Activated naive CD8-positive, alpha-beta T cell (primary cell): ENCODE measurements around the gene SIRT6.
"Not testable (repeated sequence)": the region's sequence is repeated elsewhere in the genome, so short reads cannot be mapped to it uniquely, and the experiment has no call there.

ENCODE experiments used
- H3K27ac Mint-ChIP-seq: one replicate; pipeline ENCODE4 v1.8.0; 2021; ENCODE audit warnings: mixed read lengths
- H3K27me3 Mint-ChIP-seq: one replicate; pipeline ENCODE4 v1.8.0; 2021; ENCODE audit warnings: mixed read lengths
- H3K36me3 Mint-ChIP-seq: one replicate; pipeline ENCODE4 v1.8.0; 2021; ENCODE audit warnings: mixed read lengths
- H3K4me1 Mint-ChIP-seq: one replicate; pipeline ENCODE4 v1.8.0; 2021; ENCODE audit warnings: low read depth, mixed read lengths
- H3K4me3 Mint-ChIP-seq: one replicate; pipeline ENCODE4 v1.8.0; 2021; ENCODE audit warnings: mild to moderate bottlenecking, mixed read lengths
- H3K9me3 Mint-ChIP-seq: one replicate; pipeline ENCODE4 v1.8.0; 2021; ENCODE audit warnings: low read depth, mixed read lengths

The SIRT6 gene

GRCh38 chr19:4172861-4173473 is 9.4 kb downstream of the SIRT6 start:
- Mint-ChIP-seq H3K36me3 (peaks cover 5% of the 10 kb centered on the region), H3K27ac (no peak overlapping the region), H3K27me3 (peaks cover 9% of the 10 kb centered on the region), H3K9me3 (no peaks in the 10 kb centered on the region), H3K4me1 (no peaks in the 10 kb centered on the region), H3K4me3 (no peak overlapping the region)

DNA sequence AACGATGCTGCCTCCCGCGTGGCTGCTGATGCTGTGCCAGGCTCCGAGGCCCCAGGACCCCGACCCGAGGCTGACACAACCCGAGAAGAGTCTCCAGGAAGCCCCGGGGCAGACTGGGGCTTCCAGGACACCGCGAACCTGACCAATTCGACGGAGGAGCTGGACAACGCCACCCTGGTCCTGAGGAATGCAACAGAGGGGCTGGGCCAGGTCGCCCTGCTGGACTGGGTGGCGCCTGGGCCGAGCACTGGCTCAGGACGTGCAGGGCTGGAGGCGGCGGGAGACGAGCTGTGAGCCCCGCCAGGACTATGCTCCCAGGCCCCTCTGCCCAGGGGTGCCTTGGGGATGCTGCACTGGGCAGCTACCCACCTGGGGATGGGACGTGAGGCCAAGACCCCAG is 10.7 kb downstream of the SIRT6 start:
- H3K36me3 Mint-ChIP-seq: peaks cover 2% of the 10 kb centered on the region
- H3K4me1 Mint-ChIP-seq: no peaks in the 10 kb centered on the region
- peaks cover 12% of the 10 kb centered on the region for H3K27me3 Mint-ChIP-seq
- no peak overlapping the region for H3K27ac Mint-ChIP-seq
- H3K4me3 Mint-ChIP-seq: no peak overlapping the region
- no peaks in the 10 kb centered on the region for H3K9me3 Mint-ChIP-seq

- no peaks in the 10 kb centered on the region for H3K36me3 Mint-ChIP-seq
- H3K4me1 Mint-ChIP-seq: no peaks in the 10 kb centered on the region
- no peaks in the 10 kb centered on the region for H3K9me3 Mint-ChIP-seq
- H3K27ac Mint-ChIP-seq: no peak overlapping the region
- H3K4me3 Mint-ChIP-seq: no peak overlapping the region
- peaks cover 9% of the 10 kb centered on the region for H3K27me3 Mint-ChIP-seq
Observed at GRCh38 chr19:4164262-4164661, 18.1 kb downstream of the SIRT6 start.

DNA sequence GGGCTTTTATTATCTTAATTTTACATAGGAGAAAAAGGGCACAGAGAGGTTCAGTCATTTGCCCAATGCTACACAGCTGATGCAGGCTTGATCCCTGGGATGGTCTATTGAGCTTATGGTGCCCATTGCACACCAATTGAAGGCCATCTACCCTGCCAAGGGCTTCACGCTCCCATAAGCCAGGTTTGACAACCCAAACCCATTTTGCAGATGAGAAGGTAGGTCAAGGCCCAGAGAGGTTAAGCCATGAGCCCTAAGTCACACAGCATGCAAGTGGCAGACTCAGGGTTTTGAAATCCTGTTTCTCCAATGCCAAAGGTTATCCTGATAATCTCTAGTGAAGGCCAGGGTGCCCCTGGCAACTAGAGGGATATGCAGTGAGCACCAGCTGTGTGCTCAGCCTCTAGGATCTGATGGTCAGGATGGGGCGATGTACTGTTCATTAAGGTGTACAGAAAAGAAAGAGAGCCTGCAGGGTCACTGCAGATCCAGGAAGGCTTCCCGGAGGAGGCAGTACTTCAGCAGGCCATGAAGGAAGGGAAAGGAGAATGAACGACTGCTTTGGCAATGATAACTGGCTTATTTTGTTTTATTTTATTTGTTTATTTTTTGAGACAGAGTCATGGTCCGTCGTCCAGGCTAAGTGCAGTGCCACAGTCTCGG is 20.8 kb downstream of the SIRT6 start:
- Mint-ChIP-seq H3K27me3 (peaks cover 2% of the 10 kb centered on the region), H3K36me3 (no peaks in the 10 kb centered on the region), H3K4me1 (no peaks in the 10 kb centered on the region), H3K9me3 (no peaks in the 10 kb centered on the region), H3K27ac (no peak overlapping the region), H3K4me3 (no peak overlapping the region)

GRCh38 chr19:4157971-4158370 is 24.4 kb downstream of the SIRT6 start:
- not testable (repeated sequence) for H3K4me3 Mint-ChIP-seq, H3K4me1 Mint-ChIP-seq, H3K9me3 Mint-ChIP-seq, H3K27ac Mint-ChIP-seq, H3K27me3 Mint-ChIP-seq, H3K36me3 Mint-ChIP-seq

GRCh38 chr19:4157164-4157563 is 25.2 kb downstream of the SIRT6 start:
- Mint-ChIP-seq H3K9me3 (no peaks in the 10 kb centered on the region), H3K27me3 (no peaks in the 10 kb centered on the region), H3K4me1 (peaks cover 3% of the 10 kb centered on the region), H3K4me3 (no peak overlapping the region), H3K36me3 (no peaks in the 10 kb centered on the region), H3K27ac (no peak overlapping the region)

DNA sequence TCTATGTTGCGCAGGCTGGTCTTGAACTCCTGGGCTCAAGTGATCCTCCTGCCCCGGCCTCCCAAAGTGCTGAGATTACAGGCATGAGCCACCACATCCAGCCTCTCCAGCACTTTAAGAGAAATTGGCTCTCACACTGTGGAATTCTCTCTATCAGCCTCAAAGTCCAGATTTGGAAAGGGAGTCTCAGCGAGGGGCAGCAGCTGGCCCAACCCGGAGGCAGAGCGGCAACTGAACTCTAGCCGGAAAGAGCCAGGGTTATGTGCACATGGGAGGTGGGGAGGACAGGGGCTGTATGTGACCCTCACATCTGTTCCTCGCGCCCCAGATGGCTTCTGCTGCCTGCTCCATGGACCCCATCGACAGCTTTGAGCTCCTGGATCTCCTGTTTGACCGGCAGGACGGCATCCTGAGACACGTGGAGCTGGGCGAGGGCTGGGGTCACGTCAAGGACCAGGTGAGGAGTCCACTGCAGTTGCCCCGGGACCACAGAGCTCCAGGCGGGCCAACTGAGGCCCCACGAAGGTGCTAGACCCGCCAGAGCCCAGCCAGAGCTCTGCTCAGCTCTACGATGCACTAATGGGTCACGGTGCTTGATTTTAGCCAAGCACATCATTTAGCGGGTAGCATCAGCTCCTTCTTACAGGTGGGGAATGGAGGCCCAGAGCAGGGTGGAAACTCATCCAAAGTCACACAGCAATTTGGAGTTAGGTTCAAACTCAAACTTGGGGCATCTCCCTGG is 27.6 kb downstream of the SIRT6 start:
- Mint-ChIP-seq H3K27me3 (no peaks in the 10 kb centered on the region), H3K4me3 (no peak overlapping the region), H3K9me3 (no peaks in the 10 kb centered on the region), H3K27ac (no peak overlapping the region), H3K4me1 (peaks cover 3% of the 10 kb centered on the region), H3K36me3 (no peaks in the 10 kb centered on the region)

DNA sequence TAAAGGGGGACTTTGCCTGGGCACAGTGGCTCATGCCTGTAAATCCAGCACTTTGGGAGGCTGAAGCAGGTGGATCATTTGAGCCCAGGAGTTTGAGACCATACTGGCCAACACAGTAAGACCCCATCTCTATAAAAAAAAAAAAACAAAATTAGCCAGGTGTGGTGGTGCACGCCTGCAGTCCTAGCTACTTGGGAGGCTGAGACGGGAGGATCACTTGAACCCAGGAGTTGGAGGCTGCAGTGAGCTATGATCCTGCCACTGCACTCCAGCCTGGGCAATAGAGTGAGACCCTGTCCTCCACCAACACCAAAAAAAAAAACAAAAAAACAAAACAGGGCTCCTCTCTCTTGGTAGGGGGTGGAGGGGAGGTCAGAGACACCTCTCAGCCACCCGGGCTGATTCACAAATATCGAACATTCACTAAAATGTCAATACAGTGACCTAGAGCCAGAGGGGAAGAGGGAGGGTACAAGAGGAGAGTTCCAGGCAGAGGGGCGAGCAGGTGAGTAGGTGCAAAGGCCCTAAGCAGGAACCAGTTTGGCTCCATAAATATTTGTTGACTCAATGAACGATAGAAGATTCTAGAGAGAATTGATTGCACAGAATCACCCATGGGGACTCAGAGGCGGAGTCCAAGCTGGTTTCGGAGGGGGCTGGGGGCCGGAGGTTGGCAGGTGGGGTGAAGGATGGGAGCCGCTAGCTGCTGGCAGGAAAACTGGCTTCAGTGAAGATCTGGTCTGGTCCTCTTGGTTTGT is 29.9 kb downstream of the SIRT6 start:
- Mint-ChIP-seq H3K36me3 (no peaks in the 10 kb centered on the region), H3K9me3 (no peaks in the 10 kb centered on the region), H3K27ac (no peak overlapping the region), H3K4me1 (peaks cover 3% of the 10 kb centered on the region), H3K27me3 (peaks cover 2% of the 10 kb centered on the region), H3K4me3 (no peak overlapping the region)

DNA sequence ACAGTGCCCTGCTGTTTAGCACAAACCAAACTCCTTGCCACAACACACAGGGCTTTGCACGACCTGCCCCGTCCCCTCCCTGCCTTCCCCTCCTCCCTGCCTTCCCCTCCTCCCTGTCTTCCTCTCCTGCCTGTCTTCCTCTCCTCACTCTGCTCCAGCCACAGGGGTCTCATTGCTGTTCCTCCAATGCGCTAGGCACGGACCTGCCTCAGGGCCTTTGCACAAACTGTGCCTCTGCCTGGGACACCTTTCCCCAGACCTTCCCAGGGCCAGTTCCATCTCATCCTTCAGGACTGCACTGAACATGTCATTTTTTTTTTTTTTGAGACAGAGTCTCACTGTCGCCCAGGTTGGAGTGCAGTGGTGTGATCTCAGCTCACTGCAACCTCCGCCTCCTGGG is 30.7 kb downstream of the SIRT6 start:
- Mint-ChIP-seq H3K36me3 (no peaks in the 10 kb centered on the region), H3K4me1 (peaks cover 3% of the 10 kb centered on the region), H3K9me3 (no peaks in the 10 kb centered on the region), H3K4me3 (no peak overlapping the region), H3K27ac (no peak overlapping the region), H3K27me3 (peaks cover 2% of the 10 kb centered on the region)

- peaks cover 3% of the 10 kb centered on the region for H3K4me1 Mint-ChIP-seq
- no peak overlapping the region for H3K27ac Mint-ChIP-seq
- H3K4me3 Mint-ChIP-seq: no peak overlapping the region
- H3K9me3 Mint-ChIP-seq: no peaks in the 10 kb centered on the region
- peaks cover 4% of the 10 kb centered on the region for H3K27me3 Mint-ChIP-seq
- H3K36me3 Mint-ChIP-seq: no peaks in the 10 kb centered on the region
Observed at GRCh38 chr19:4149518-4150288, 32.7 kb downstream of the SIRT6 start.

- H3K4me1 Mint-ChIP-seq: peaks cover 7% of the 10 kb centered on the region
- H3K36me3 Mint-ChIP-seq: no peaks in the 10 kb centered on the region
- H3K27ac Mint-ChIP-seq: no peak overlapping the region
- no peaks in the 10 kb centered on the region for H3K9me3 Mint-ChIP-seq
- no peak overlapping the region for H3K4me3 Mint-ChIP-seq
- peaks cover 6% of the 10 kb centered on the region for H3K27me3 Mint-ChIP-seq
Observed at GRCh38 chr19:4144666-4145249, 37.6 kb downstream of the SIRT6 start.

- peaks cover 12% of the 10 kb centered on the region for H3K4me1 Mint-ChIP-seq
- not testable (repeated sequence) for H3K27ac Mint-ChIP-seq, H3K36me3 Mint-ChIP-seq, H3K4me3 Mint-ChIP-seq, H3K9me3 Mint-ChIP-seq, H3K27me3 Mint-ChIP-seq
Observed at GRCh38 chr19:4142916-4143315, 39.4 kb downstream of the SIRT6 start.

DNA sequence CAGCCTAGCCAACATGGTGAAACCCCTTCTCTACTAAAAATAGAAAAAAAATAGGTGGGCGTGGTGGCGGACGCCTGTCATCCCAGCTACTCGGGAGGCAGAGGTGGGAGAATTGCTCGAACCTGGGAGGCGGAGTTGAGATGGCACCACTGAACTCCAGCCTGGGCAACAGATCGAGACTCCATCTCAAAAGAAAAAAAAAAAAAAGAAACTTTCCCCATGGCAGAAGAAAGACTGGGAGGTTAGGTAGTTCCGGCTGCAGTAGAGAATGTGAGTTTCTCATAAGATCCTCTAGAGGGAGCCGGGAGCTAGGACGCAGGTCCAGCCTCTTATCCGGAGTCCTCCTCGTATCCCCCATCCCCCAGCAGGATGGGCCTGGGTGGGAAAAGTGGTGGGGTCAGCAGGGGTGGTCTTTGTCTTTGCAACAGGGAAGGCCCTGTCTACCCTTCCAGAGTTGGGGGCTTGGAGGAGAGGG is 42.1 kb downstream of the SIRT6 start:
- Mint-ChIP-seq H3K27ac (no peak overlapping the region), H3K9me3 (no peaks in the 10 kb centered on the region), H3K27me3 (peaks cover 3% of the 10 kb centered on the region), H3K36me3 (no peaks in the 10 kb centered on the region), H3K4me1 (peaks cover 12% of the 10 kb centered on the region), H3K4me3 (no peak overlapping the region)

DNA sequence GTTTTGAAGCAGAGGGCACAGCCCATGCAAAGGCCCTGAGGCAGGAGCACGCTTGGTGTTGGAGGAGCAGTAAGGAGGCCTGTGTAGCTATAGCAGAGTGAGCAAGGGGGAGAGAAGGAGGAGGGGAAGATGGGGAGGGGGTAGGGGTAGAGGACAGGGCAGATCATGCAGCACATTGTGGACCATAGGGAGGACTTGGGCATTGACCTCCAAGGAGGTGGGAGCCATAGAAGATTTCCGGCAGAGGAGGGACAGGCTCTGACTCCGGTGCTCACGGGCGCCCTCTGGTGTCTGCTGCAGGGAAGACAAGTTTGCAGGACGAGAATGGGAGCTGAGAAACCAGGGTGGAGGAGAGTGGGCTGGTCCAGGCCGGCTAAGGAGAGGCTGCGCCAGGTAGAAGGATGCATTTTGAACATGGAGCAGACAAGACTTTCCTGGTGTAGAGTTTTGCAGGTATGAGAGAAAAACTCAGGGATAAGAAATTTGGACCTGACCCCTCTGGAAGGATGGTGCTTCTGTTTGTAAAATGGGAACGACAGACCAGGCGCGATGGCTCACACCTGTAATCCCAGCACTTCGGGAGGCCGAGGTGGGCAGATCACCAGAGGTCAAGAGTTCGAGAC is 42.6 kb downstream of the SIRT6 start:
- no peak overlapping the region for H3K27ac Mint-ChIP-seq

More for the DNA sequence above, 42.6 kb downstream of the SIRT6 start:
- H3K36me3 Mint-ChIP-seq: no peaks in the 10 kb centered on the region
- peaks cover 3% of the 10 kb centered on the region for H3K27me3 Mint-ChIP-seq
- peaks cover 12% of the 10 kb centered on the region for H3K4me1 Mint-ChIP-seq
- no peaks in the 10 kb centered on the region for H3K9me3 Mint-ChIP-seq
- H3K4me3 Mint-ChIP-seq: no peak overlapping the region
